ENCODE results near the gene CA10. TPM values are rescaled to one million over a fixed set of nuclear protein-coding genes. Genes with fewer than 3 reads are reported as not detected.

CA10 gene
- total RNA-seq, 4 donors from 2014 or later: not detected

- Histone ChIP-seq H3K9me3 (no peaks in the 10 kb centered on the region), H3K27me3 (peaks cover 0 to 4% (median 0%) of the 10 kb centered on the region in 4 donors), H3K4me3 (no peak overlapping the region), H3K27ac (replicated peaks in 1 of 4) (no peak overlapping the region), H3K4me1 (no peaks in the 10 kb centered on the region), H3K36me3 (no peaks in the 10 kb centered on the region)
- WGBS: 92% methylated on average over 1 of the region's 1 CpG
- TF ChIP-seq EP300 (IDR thresholded peaks at IDR 0.05): no peak
- no peak for TF ChIP-seq POLR2AphosphoS5 (IDR thresholded peaks at IDR 0.05)
- TF ChIP-seq CTCF (IDR thresholded peaks at IDR 0.05): no peak
- TF ChIP-seq POLR2A (IDR thresholded peaks at IDR 0.05; ENCODE audit: low read depth): no peak
- intact Hi-C loops (cut with DNase I): no loop called here
- no peak for DNase-seq (ENCODE audit: extremely low spot score)
Observed at GRCh38 chr17:51677875-51678274, 480.6 kb downstream of the CA10 start.

- no peaks in the 10 kb centered on the region for H3K9me3 ChIP-seq
- no peak for TF ChIP-seq CTCF (IDR thresholded peaks at IDR 0.05)
- TF ChIP-seq EP300 (IDR thresholded peaks at IDR 0.05): no peak
- no peak for TF ChIP-seq POLR2AphosphoS5 (IDR thresholded peaks at IDR 0.05)
- no peak for TF ChIP-seq POLR2A (IDR thresholded peaks at IDR 0.05; ENCODE audit: low read depth)
- intact Hi-C loops (cut with DNase I): no loop called here
- H3K27me3 ChIP-seq: peaks cover 0 to 4% (median 0%) of the 10 kb centered on the region in 4 donors
- no peaks in the 10 kb centered on the region for H3K4me1 ChIP-seq
- H3K36me3 ChIP-seq: no peaks in the 10 kb centered on the region
- peak; percentile 78 for DNase-seq (ENCODE audit: extremely low spot score)
- no peak overlapping the region for H3K27ac ChIP-seq (replicated peaks in 1 of 4)
- no peak overlapping the region for H3K4me3 ChIP-seq
- 80% methylated on average over 5 of the region's 5 CpGs for WGBS
Observed at GRCh38 chr17:51676691-51677487, 481.6 kb downstream of the CA10 start.

- peaks cover 0 to 4% (median 0%) of the 10 kb centered on the region in 4 donors for H3K27me3 ChIP-seq
- no peak overlapping the region for H3K4me3 ChIP-seq
- DNase-seq (ENCODE audit: extremely low spot score): no peak
- no peaks in the 10 kb centered on the region for H3K4me1 ChIP-seq
- WGBS: 79% methylated on average over 11 of the region's 12 CpGs
- H3K36me3 ChIP-seq: no peaks in the 10 kb centered on the region
- intact Hi-C loops (cut with DNase I): no loop called here
- TF ChIP-seq POLR2A (IDR thresholded peaks at IDR 0.05; ENCODE audit: low read depth): no peak
- no peak for TF ChIP-seq EP300 (IDR thresholded peaks at IDR 0.05)
- no peak for TF ChIP-seq POLR2AphosphoS5 (IDR thresholded peaks at IDR 0.05)
- TF ChIP-seq CTCF (IDR thresholded peaks at IDR 0.05): no peak
- H3K9me3 ChIP-seq: no peaks in the 10 kb centered on the region
- H3K27ac ChIP-seq (replicated peaks in 1 of 4): no peak overlapping the region
Observed at GRCh38 chr17:51674579-51675255, 483.8 kb downstream of the CA10 start.

GRCh38 chr17:51673070-51673469, 485.4 kb downstream of the CA10 start:
- DNase-seq (ENCODE audit: extremely low spot score): no peak
- Histone ChIP-seq H3K36me3 (no peaks in the 10 kb centered on the region), H3K4me3 (no peak overlapping the region), H3K27me3 (peaks cover 0 to 4% (median 0%) of the 10 kb centered on the region in 4 donors), H3K27ac (replicated peaks in 1 of 4) (no peak overlapping the region), H3K4me1 (no peaks in the 10 kb centered on the region), H3K9me3 (peaks cover 0 to 5% (median 0%) of the 10 kb centered on the region in 4 donors)
- intact Hi-C loops (cut with DNase I): no loop called here
- no peak for TF ChIP-seq CTCF (IDR thresholded peaks at IDR 0.05)
- TF ChIP-seq POLR2AphosphoS5 (IDR thresholded peaks at IDR 0.05): no peak
- no peak for TF ChIP-seq EP300 (IDR thresholded peaks at IDR 0.05)
- TF ChIP-seq POLR2A (IDR thresholded peaks at IDR 0.05; ENCODE audit: low read depth): no peak
